Cardiac muscle cell (in vitro differentiated cells and primary cell): Measurements from ENCODE around the gene HIKESHI. TPM values are rescaled to one million over a fixed set of nuclear protein-coding genes. Genes with fewer than 3 reads are reported as not detected.
"Not testable (repeated sequence)": the region's sequence is repeated elsewhere in the genome, so short reads cannot be mapped to it uniquely, and the experiment has no call there.

Experiments used
- DNase-seq, 2 donors: peaks; one replicate each; pipeline versions ENCODE4 v3.0.0 to v3.0.0-alpha.2; 2010 to 2017; ENCODE audit warnings: low read depth in 1 of 2, low spot score in 1 of 2
- H3K27ac ChIP-seq: fragments of 200-600 bp; sonication (generic); 2 replicates; pipeline ENCODE4 v1.5.1; 2016
- H3K27me3 ChIP-seq: fragments of 200-600 bp; sonication (generic); 2 replicates; pipeline ENCODE4 v1.6.0; 2016; ENCODE audit warnings: control low read depth
- H3K36me3 ChIP-seq: fragments of 200-600 bp; sonication (generic); 2 replicates; pipeline ENCODE4 v1.5.1; 2016; ENCODE audit warnings: control low read depth
- H3K4me1 ChIP-seq: fragments of 200-600 bp; sonication (generic); 2 replicates; pipeline ENCODE4 v1.8.1; 2017; ENCODE audit warnings: low read depth, mild to moderate bottlenecking, mixed run types
- H3K4me3 ChIP-seq: fragments of 200-600 bp; sonication (generic); 2 replicates; pipeline ENCODE4 v1.5.1; 2016; ENCODE audit warnings: mild to moderate bottlenecking
- H3K9me3 ChIP-seq: fragments of 200-600 bp; sonication (generic); 2 replicates; pipeline ENCODE4 v1.5.1; 2017; ENCODE audit warnings: low read depth, mild to moderate bottlenecking, control low read depth
- polyA plus RNA-seq: library from polyadenylated mRNA; unstranded; fragments of >200 nt; fragmentation: Nextera tagmentation; extraction: Ambion mirVana; gene quantifications from 2 replicates; pipeline ENCODE4 v1.2.1, GENCODE V29; 2016
- total RNA-seq: library from RNA; depleted of rRNA; stranded (reverse); fragments of >200 nt; gene quantifications from 2 replicates; pipeline ENCODE4 v1.2.3, GENCODE V29; 2016
- TF ChIP-seq, protein P1 (sequence below): IDR thresholded peaks from 2 replicates; pipeline ENCODE4 v1.5.1; 2012; ENCODE audit warnings: low read depth, mild to moderate bottlenecking, low read length

HIKESHI gene
- total and polyA plus RNA-seq, 2 experiments from 2014 or later: 39.8 to 111 TPM

DNA sequence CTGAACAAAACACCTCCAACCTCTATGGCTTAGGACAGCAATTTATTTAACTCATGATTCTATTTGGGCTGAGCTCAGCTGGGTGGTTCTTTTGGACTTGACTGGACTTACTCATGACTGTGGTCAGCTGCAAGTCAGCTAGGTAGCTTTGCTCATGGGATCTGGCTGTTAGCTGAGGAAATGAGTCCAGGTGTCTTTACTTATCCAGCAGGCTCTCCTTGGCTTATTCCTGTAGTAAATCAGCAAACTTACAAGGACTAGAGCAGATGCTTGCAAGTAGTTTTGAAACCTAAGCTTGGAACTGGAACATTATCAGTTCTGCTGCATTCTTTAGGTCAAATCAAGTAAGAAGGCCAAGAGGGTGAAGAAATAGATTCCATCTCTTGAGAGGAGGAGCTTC is 8.0 kb upstream of the HIKESHI start:
- Histone ChIP-seq H3K4me1 (no peaks in the 10 kb centered on the region), H3K4me3 (no peak overlapping the region), H3K36me3 (no peaks in the 10 kb centered on the region), H3K27me3 (no peaks in the 10 kb centered on the region), H3K27ac (no peak overlapping the region), H3K9me3 (no peaks in the 10 kb centered on the region)
- no peak for DNase-seq
- TF ChIP-seq, protein P1, sequence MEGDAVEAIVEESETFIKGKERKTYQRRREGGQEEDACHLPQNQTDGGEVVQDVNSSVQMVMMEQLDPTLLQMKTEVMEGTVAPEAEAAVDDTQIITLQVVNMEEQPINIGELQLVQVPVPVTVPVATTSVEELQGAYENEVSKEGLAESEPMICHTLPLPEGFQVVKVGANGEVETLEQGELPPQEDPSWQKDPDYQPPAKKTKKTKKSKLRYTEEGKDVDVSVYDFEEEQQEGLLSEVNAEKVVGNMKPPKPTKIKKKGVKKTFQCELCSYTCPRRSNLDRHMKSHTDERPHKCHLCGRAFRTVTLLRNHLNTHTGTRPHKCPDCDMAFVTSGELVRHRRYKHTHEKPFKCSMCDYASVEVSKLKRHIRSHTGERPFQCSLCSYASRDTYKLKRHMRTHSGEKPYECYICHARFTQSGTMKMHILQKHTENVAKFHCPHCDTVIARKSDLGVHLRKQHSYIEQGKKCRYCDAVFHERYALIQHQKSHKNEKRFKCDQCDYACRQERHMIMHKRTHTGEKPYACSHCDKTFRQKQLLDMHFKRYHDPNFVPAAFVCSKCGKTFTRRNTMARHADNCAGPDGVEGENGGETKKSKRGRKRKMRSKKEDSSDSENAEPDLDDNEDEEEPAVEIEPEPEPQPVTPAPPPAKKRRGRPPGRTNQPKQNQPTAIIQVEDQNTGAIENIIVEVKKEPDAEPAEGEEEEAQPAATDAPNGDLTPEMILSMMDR: no peak

DNA sequence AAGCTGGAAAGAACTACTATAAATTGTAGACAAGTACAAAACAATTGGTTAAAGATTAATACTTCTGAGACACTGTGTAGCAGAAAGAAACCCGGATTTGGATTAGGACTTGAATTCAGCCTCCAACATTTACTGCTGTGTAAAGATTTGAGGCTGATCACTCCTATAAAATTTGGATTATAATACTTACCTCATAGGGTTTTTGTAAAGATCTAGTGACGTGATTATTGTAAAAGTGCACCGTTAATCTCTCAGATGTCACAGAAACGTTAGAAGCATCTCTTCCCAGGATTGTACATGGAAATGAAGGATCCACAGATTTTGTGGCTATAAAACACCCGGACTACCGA is 323 bp upstream of the HIKESHI start:
- no peak for DNase-seq
- H3K36me3 ChIP-seq: no peaks in the 10 kb centered on the region
- no peaks in the 10 kb centered on the region for H3K4me1 ChIP-seq
- H3K27me3 ChIP-seq: peaks cover 4% of the 10 kb centered on the region
- H3K27ac ChIP-seq: no peak overlapping the region
- peak overlapping the region; percentile 91 for H3K4me3 ChIP-seq
- TF ChIP-seq, protein P1: no peak
- H3K9me3 ChIP-seq: no peaks in the 10 kb centered on the region

DNA sequence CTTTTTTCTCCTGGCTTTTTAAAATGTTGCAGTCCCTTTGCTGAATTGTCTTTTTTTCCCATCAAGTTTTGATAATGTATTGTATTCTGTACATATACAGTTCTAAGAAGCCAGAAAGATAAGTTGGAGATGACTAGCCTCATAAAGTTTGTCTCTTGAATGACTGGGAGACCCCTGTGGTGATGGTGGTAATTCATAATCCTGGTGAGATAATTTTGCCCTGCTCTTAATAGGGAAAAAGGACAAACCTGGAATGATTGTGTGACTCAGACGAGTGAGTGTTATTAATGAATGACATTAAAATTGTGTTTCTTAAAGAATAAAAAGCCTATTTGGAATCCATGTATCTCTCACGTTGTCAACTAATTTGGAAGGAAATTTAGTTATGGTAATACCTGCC is 1.2 kb downstream of the HIKESHI start:
- DNase-seq: no peak
- TF ChIP-seq, protein P1: no peak
- Histone ChIP-seq H3K9me3 (no peaks in the 10 kb centered on the region), H3K4me1 (no peaks in the 10 kb centered on the region), H3K27me3 (peaks cover 4% of the 10 kb centered on the region), H3K36me3 (no peaks in the 10 kb centered on the region), H3K27ac (no peak overlapping the region), H3K4me3 (peak overlapping the region; percentile 91)

DNA sequence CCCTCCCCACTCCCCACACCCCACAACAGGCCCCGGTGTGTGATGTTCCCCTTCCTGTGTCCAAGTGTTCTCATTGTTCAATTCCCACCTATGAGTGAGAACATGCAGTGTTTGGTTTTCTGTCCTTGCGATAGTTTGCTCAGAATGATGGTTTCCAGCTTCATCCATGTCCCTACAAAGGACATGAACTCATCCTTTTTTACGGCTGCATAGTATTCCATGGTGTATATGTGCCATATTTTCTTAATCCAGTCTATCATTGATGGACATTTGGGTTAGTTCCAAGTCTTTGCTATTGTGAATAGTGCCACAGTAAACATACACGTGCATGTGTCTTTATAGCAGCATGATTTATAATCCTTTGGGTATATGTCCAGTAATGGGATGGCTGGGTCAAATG is 6.7 kb downstream of the HIKESHI start:
- H3K27ac ChIP-seq, H3K27me3 ChIP-seq, DNase-seq, H3K4me3 ChIP-seq, H3K4me1 ChIP-seq, H3K9me3 ChIP-seq, H3K36me3 ChIP-seq: not testable (repeated sequence)

DNA sequence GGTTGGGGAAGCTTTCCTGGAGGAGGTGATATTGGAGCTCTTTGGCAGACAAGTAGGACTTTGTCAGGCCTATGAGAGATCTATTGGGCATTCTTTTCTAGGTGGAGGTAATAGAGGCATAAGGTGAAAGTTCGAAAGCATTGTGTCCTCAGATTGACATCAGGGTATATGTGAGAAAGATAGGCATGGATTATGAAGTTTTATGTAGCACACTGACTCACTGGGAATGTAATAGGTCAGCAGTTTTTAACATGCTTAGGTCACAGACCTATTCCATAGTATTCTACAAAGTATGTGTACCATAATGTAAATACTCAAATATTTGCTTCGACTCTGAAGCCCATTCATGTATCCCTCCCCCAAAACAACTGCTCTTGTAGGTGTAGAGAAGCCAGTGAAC is 11.8 kb downstream of the HIKESHI start:
- TF ChIP-seq, protein P1: no peak

DNA sequence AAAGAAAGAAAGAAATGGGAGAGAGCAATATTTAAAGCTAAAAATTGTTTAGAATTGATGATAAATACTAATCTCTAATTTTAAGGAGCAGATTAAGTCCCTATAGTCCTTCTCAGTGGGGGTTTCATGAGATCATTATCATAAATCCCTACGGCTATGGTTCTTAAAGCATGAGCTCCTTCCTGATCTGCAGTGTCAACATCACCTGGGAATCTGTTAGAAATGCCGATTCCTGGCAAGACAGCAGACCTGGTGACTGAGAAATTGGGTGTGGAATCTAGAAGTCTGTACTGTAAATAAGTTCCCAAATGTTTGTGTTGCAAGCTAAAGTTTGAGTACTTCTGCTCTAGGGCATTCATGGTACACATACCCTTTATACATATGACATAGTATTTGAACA is 12.6 kb downstream of the HIKESHI start:
- no peaks in the 10 kb centered on the region for H3K9me3 ChIP-seq
- no peak overlapping the region for H3K4me3 ChIP-seq
- DNase-seq: no peak
- TF ChIP-seq, protein P1: no peak
- no peaks in the 10 kb centered on the region for H3K27me3 ChIP-seq
- no peaks in the 10 kb centered on the region for H3K4me1 ChIP-seq
- peaks cover 7% of the 10 kb centered on the region for H3K36me3 ChIP-seq
- no peak overlapping the region for H3K27ac ChIP-seq

More for the DNA sequence above, 11.8 kb downstream of the HIKESHI start:
- no peak overlapping the region for H3K27ac ChIP-seq
- H3K4me1 ChIP-seq: no peaks in the 10 kb centered on the region
- no peak overlapping the region for H3K4me3 ChIP-seq
- DNase-seq: no peak
- no peaks in the 10 kb centered on the region for H3K27me3 ChIP-seq
- no peaks in the 10 kb centered on the region for H3K9me3 ChIP-seq
- H3K36me3 ChIP-seq: peaks cover 7% of the 10 kb centered on the region
